Stimulated activated CD8-positive, alpha-beta memory T cell treated with anti-CD3 and anti-CD28 coated beads, Interleukin-2, amount 100 ng/mL, for 1 hour (primary cell): ENCODE data around the gene MSH6.

Source experiments
- DNase-seq, 2 donors: peaks; one replicate each; pipeline ENCODE4 v3.0.0-alpha.2; 2020; ENCODE audit warnings: low read depth in 2 of 2

The MSH6 gene

GRCh38 chr2:47779426-47779790 lies 3.5 kb upstream of the MSH6 start:
- DNase-seq, result no peak

GRCh38 chr2:47782381-47782670 lies 619 bp upstream of the MSH6 start:
- no peak for DNase-seq

GRCh38 chr2:47783486-47784351 lies 774 bp downstream of the MSH6 start:
- peak; percentile 43 to 46 for DNase-seq

GRCh38 chr2:47784352-47784851 lies 1.5 kb downstream of the MSH6 start:
- DNase-seq, result no peak

- no peak for DNase-seq
Observed at GRCh38 chr2:47785986-47786385, 3.0 kb downstream of the MSH6 start.

- DNase-seq, result no peak
Observed at GRCh38 chr2:47796090-47796697, 13.2 kb downstream of the MSH6 start.

GRCh38 chr2:47798631-47799030 lies 15.7 kb downstream of the MSH6 start:
- no peak for DNase-seq

- DNase-seq, result no peak
Observed at GRCh38 chr2:47799031-47799609, 16.2 kb downstream of the MSH6 start.

GRCh38 chr2:47801118-47801517 lies 18.2 kb downstream of the MSH6 start:
- no peak for DNase-seq

GRCh38 chr2:47803363-47803762 lies 20.4 kb downstream of the MSH6 start:
- no peak for DNase-seq

- DNase-seq, result no peak
Observed at GRCh38 chr2:47803770-47804169, 20.8 kb downstream of the MSH6 start.

GRCh38 chr2:47805850-47806249 lies 22.9 kb downstream of the MSH6 start:
- no peak for DNase-seq

GRCh38 chr2:47808614-47809013 lies 25.7 kb downstream of the MSH6 start:
- DNase-seq, result no peak

GRCh38 chr2:47809903-47810302 lies 27.0 kb downstream of the MSH6 start:
- DNase-seq, result no peak

- no peak for DNase-seq
Observed at GRCh38 chr2:47810850-47811249, 27.9 kb downstream of the MSH6 start.

GRCh38 chr2:47811668-47812067 lies 28.7 kb downstream of the MSH6 start:
- no peak for DNase-seq

- DNase-seq, result no peak
Observed at GRCh38 chr2:47815764-47816163, 32.8 kb downstream of the MSH6 start.

- DNase-seq, result no peak
Observed at GRCh38 chr2:47818777-47819176, 35.8 kb downstream of the MSH6 start.

GRCh38 chr2:47819834-47820233 lies 36.9 kb downstream of the MSH6 start:
- DNase-seq, result no peak

- DNase-seq, result no peak
Observed at GRCh38 chr2:47822518-47822917, 39.6 kb downstream of the MSH6 start.

GRCh38 chr2:47833516-47833968 lies 50.6 kb downstream of the MSH6 start:
- DNase-seq, result no peak

- no peak for DNase-seq
Observed at GRCh38 chr2:47838249-47838648, 55.3 kb downstream of the MSH6 start.

- DNase-seq, result no peak
Observed at GRCh38 chr2:47838686-47839085, 55.7 kb downstream of the MSH6 start.
